ENCODE results near the gene TEX38. TPM values are rescaled to one million over a fixed set of nuclear protein-coding genes. Genes with fewer than 3 reads are reported as not detected.
"Not testable (repeated sequence)": the region's sequence is repeated elsewhere in the genome, so short reads cannot be mapped to it uniquely, and the experiment has no call there.

Gene TEX38
- total RNA-seq, 4 donors from 2014 or later: not detected

- Histone ChIP-seq H3K27ac (no peak overlapping the region), H3K36me3 (no peaks in the 10 kb centered on the region), H3K9me3 (peaks cover 0 to 3% of the 10 kb centered on the region in 2 donors), H3K27me3 (no peaks in the 10 kb centered on the region), H3K4me3 (no peak overlapping the region), H3K4me1 (no peaks in the 10 kb centered on the region)
- TF ChIP-seq POLR2A (IDR thresholded peaks at IDR 0.05) (no peak), CTCF (IDR thresholded peaks at IDR 0.05) (no peak)
- no peak for DNase-seq
- intact Hi-C loops (cut with DNase I; ENCODE audit: low total_unique reads): no loop called here
Measured at GRCh38 chr1:46649764-46650163, 21.9 kb upstream of the TEX38 start.

- no peaks in the 10 kb centered on the region for H3K36me3 ChIP-seq
- H3K4me3 ChIP-seq: no peak overlapping the region
- TF ChIP-seq POLR2A (IDR thresholded peaks at IDR 0.05) (no peak), CTCF (IDR thresholded peaks at IDR 0.05) (no peak)
- H3K27ac ChIP-seq: no peak overlapping the region
- H3K9me3 ChIP-seq: peaks cover 0 to 3% of the 10 kb centered on the region in 2 donors
- DNase-seq: no peak
- H3K4me1 ChIP-seq: no peaks in the 10 kb centered on the region
- no peaks in the 10 kb centered on the region for H3K27me3 ChIP-seq
- intact Hi-C loops (cut with DNase I; ENCODE audit: low total_unique reads): no loop called here
Measured at GRCh38 chr1:46650491-46650890, 21.2 kb upstream of the TEX38 start.

GRCh38 chr1:46651152-46651551 is 20.5 kb upstream of the TEX38 start:
- H3K27me3 ChIP-seq; H3K4me1 ChIP-seq; H3K27ac ChIP-seq; DNase-seq; intact Hi-C loops (cut with DNase I; ENCODE audit: low total_unique reads); H3K4me3 ChIP-seq; H3K36me3 ChIP-seq; H3K9me3 ChIP-seq: not testable (repeated sequence)

GRCh38 chr1:46652321-46653100 is 19.1 kb upstream of the TEX38 start:
- Histone ChIP-seq H3K9me3 (peaks cover 0 to 3% of the 10 kb centered on the region in 2 donors), H3K4me1 (no peaks in the 10 kb centered on the region), H3K4me3 (no peak overlapping the region), H3K27ac (peak overlapping the region; percentile 47 to 72), H3K36me3 (no peaks in the 10 kb centered on the region), H3K27me3 (no peaks in the 10 kb centered on the region)
- DNase-seq: no peak
- intact Hi-C loops (cut with DNase I; ENCODE audit: low total_unique reads): no loop called here
- no peak for TF ChIP-seq CTCF (IDR thresholded peaks at IDR 0.05)
- no peak for TF ChIP-seq POLR2A (IDR thresholded peaks at IDR 0.05)

GRCh38 chr1:46653405-46653958 is 18.2 kb upstream of the TEX38 start:
- no peak for TF ChIP-seq CTCF (IDR thresholded peaks at IDR 0.05)
- no peak for TF ChIP-seq POLR2A (IDR thresholded peaks at IDR 0.05)
- no peaks in the 10 kb centered on the region for H3K27me3 ChIP-seq
- no peaks in the 10 kb centered on the region for H3K36me3 ChIP-seq
- DNase-seq: no peak
- intact Hi-C loops (cut with DNase I; ENCODE audit: low total_unique reads): no loop called here
- peak overlapping the region; percentile 47 to 72 for H3K27ac ChIP-seq
- no peaks in the 10 kb centered on the region for H3K4me1 ChIP-seq
- H3K9me3 ChIP-seq: peaks cover 0 to 3% of the 10 kb centered on the region in 2 donors
- H3K4me3 ChIP-seq: no peak overlapping the region
